ENCODE measurements around the gene MAPK4.

MAPK4 gene

DNA sequence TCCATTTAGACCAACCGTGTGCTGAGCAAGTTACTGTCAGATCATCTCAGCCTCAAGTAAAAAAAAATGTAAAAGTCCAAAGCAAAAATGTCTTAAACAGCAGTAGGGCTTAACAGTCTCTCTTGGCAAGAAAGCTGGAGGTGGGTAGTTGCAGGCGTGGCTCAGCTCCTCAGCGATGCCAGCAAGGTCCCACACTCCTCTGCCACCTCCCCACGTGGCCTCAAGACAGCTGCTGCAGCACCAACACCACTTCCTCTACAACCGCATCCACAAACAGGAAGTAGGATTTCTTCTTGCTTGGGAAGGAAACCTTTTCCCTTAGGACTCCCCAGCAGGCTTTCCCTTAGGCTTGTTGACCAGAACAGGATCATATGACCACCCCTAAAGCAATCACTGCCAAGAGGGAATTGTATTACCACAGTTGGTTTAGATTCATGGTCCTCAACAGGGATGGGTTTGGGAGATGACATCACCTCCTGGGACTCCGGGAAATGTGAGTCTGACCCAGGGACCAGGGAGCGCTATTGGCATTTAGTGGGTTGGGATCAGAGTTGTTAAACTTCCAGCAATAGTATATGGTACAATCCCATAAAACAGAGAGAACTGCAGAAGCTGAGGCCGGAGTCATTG is 97.1 kb downstream of the MAPK4 start:
- FAIRE-seq, result no peak
- no peak for DNase-seq (ENCODE audit: insufficient read length)
- TF ChIP-seq TAF1 (IDR thresholded peaks at IDR 0.05; ENCODE audit: borderline replicate concordance, low read depth, low read length) (no peak), POLR2A (IDR thresholded peaks at IDR 0.05; ENCODE audit: low read depth, low read length) (no peak), POLR2AphosphoS5 (IDR thresholded peaks at IDR 0.05; ENCODE audit: low read depth, low read length) (no peak)

DNA sequence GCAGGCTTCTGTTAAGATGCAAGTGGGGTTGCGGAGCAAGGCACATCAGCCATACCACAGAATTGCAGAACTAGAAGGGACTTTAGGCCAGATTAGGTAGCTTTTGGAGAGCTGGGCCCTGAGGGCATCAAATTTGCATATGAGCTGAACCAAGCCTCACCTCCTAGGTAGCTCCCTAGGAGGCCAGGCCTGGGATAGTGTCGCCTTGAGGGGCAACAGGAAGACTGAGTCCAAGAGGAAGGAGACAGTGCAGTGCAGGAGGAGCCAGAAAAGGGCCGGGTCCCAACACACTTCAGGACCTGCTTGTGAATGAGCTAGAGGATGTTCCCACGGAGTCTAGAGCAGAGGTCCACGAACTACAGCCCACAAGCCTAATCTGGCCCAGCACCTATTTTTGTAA is 98.7 kb downstream of the MAPK4 start:
- TF ChIP-seq TAF1 (IDR thresholded peaks at IDR 0.05; ENCODE audit: borderline replicate concordance, low read depth, low read length) (no peak), POLR2AphosphoS5 (IDR thresholded peaks at IDR 0.05; ENCODE audit: low read depth, low read length) (no peak), POLR2A (IDR thresholded peaks at IDR 0.05; ENCODE audit: low read depth, low read length) (no peak)
- no peak for DNase-seq (ENCODE audit: insufficient read length)
- no peak for FAIRE-seq

DNA sequence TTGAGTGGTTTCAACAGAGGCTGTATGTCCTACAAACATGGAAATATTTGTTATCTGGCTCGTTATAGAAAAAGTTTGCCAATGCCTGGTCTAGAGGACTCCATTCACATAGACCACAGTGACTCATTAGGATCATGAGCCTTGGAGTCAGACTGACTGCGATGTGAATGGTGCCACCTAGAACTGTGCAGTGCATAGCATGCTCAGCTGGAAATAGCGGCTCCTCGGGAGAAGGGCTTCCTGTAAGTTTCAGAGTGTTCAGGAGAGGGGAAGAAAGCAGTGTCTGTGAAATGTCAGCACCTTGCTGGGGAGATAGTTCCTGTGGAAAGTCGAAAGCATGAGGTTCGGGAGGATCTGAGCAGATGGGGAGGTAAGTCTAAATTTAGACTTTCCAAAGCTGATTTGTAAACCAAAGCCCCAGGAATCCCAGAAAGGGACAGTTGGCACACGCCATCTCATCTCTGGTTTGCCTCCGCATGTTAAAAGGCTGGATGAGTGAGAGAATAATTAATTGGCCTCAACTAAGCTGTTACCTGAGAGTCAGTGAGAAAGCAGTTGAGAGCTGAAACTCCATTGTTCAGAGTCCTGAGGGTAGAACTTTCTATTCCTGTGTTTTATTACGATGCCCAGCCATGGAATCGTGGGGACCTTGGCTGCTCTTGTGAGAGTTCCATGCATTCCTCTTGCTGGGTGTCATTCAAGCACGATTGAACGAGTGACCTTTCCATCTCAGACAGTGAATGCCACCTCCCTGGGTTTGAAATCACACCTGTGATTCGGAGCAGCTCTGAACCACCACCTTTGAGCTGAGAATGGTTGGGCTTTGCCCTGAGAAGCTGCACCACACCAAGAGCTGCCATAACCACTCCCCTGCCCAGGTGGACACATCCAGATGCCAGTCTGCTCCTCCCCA is 99.5 kb downstream of the MAPK4 start:
- DNase-seq (ENCODE audit: insufficient read length), result no peak
- FAIRE-seq, result no peak
- no peak for TF ChIP-seq TAF1 (IDR thresholded peaks at IDR 0.05; ENCODE audit: borderline replicate concordance, low read depth, low read length)
- TF ChIP-seq POLR2A (IDR thresholded peaks at IDR 0.05; ENCODE audit: low read depth, low read length), result no peak
- TF ChIP-seq POLR2AphosphoS5 (IDR thresholded peaks at IDR 0.05; ENCODE audit: low read depth, low read length), result no peak

DNA sequence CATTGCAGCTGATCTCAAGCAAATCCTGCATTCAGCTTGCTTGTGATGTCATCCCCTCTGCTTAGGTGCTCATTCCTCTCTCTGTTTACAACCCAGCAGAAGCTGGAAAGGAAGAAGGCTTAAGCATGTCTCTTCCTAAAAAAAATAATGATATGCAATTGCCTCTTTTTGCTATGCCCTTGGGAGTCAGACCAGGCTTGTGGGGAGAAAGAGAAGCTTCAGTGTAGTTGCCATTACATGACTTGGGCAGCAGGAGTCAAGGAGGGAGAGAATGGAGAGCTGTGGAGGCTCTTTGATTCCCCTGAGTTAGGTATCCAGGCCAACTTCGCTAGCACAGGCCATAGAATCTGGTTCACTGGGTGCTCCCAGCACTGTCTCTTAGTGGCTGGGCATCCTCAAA is 101.1 kb downstream of the MAPK4 start:
- FAIRE-seq, result no peak
- TF ChIP-seq POLR2AphosphoS5 (IDR thresholded peaks at IDR 0.05; ENCODE audit: low read depth, low read length) (no peak), POLR2A (IDR thresholded peaks at IDR 0.05; ENCODE audit: low read depth, low read length) (no peak), TAF1 (IDR thresholded peaks at IDR 0.05; ENCODE audit: borderline replicate concordance, low read depth, low read length) (no peak)
- DNase-seq (ENCODE audit: insufficient read length), result no peak

DNA sequence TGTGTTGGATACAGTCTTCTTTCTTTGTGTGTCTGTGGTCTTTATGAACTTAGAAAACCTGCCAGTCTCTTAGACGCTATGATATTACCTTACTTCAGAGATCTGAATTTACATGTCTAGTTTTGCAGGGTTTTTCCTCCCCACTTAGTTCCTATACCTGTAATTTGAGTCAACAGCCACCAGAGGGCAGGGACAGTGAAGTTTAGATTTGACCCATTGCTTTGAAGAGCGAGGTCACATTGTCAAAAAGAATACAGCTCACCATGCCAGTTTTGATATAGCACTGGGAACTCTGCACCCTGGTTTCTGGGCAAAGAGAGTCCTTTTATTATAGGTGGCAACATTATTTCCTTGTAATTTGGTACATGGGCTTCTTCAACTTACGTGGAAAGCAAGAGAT is 102.3 kb downstream of the MAPK4 start:
- no peak for TF ChIP-seq TAF1 (IDR thresholded peaks at IDR 0.05; ENCODE audit: borderline replicate concordance, low read depth, low read length)
- TF ChIP-seq POLR2AphosphoS5 (IDR thresholded peaks at IDR 0.05; ENCODE audit: low read depth, low read length), result no peak
- TF ChIP-seq POLR2A (IDR thresholded peaks at IDR 0.05; ENCODE audit: low read depth, low read length), result no peak
- DNase-seq (ENCODE audit: insufficient read length) (no peak), FAIRE-seq (no peak)

DNA sequence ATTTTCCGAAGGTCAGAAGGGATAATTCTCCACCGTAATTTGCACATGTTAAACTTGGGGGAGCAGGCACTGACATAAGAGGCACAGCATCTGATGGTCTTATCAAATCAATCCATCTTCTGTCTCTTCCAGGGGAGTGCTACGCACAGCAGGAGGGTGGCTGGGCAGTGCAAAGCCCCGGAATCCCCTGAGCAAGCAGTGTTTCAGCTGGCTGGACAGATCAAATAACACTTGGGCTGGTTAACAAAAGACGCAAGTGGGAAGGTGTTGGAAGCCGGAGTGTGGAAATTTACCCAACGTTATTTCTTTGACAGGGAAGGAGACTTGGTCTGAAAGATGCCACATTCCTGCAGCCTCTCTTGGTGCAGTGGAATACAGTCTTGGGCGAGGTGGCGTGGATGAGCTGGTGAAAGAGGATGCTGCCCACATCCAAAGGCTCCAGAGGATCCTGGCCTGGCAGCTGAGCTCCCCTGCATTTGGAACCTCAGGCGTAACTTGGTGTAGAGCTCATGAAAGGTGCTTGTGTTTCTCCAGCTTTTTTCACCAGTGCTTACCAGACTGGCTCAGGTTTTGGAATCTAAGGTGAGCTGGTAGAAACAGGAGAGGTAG is 103.0 kb downstream of the MAPK4 start:
- FAIRE-seq (no peak), DNase-seq (ENCODE audit: insufficient read length) (no peak)
- TF ChIP-seq TAF1 (IDR thresholded peaks at IDR 0.05; ENCODE audit: borderline replicate concordance, low read depth, low read length) (no peak), POLR2A (IDR thresholded peaks at IDR 0.05; ENCODE audit: low read depth, low read length) (no peak), POLR2AphosphoS5 (IDR thresholded peaks at IDR 0.05; ENCODE audit: low read depth, low read length) (no peak)

DNA sequence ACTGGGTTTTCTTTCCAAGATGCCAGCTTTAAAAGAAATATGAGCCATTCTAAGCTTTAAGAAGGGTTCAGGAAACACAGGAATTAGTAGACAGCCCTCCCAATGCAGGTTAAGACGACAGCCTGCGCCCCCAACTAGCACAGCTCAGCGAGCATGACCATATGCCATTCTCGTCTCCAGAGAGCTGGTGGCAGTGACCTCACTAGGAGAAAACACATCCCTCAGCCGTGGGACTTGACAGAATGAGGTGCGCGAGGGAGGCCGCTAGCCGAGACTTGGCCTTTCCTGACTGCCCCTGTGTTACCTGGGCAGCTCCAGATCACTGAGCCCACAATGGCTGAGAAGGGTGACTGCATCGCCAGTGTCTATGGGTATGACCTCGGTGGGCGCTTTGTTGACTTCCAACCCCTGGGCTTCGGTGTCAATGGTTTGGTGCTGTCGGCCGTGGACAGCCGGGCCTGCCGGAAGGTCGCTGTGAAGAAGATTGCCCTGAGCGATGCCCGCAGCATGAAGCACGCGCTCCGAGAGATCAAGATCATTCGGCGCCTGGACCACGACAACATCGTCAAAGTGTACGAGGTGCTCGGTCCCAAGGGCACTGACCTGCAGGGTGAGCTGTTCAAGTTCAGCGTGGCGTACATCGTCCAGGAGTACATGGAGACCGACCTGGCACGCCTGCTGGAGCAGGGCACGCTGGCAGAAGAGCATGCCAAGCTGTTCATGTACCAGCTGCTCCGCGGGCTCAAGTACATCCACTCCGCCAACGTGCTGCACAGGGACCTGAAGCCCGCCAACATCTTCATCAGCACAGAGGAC is 103.9 kb downstream of the MAPK4 start:
- DNase-seq (ENCODE audit: insufficient read length), result no peak
- TF ChIP-seq POLR2AphosphoS5 (IDR thresholded peaks at IDR 0.05; ENCODE audit: low read depth, low read length) (no peak), POLR2A (IDR thresholded peaks at IDR 0.05; ENCODE audit: low read depth, low read length) (no peak), TAF1 (IDR thresholded peaks at IDR 0.05; ENCODE audit: borderline replicate concordance, low read depth, low read length) (no peak)
- no peak for FAIRE-seq

DNA sequence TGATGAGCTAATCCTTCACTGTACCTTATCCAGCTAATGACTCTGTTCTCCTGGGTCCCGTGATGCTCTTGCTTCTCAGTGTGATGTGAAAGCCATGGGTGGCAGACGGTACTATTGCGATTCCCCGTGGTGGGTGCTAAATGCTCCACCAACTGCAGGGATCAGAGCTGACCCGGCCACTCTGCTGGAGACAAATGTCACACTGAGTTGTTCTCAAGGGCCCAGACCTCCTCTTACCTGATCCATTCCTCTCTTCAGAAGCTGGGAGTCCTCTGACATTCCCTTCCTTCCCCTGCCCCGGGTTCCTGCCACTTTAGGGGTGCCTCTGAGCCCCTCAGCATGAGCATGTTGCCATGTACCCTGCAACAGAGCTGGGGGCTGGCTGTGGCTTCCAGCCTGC is 105.1 kb downstream of the MAPK4 start:
- FAIRE-seq (no peak), DNase-seq (ENCODE audit: insufficient read length) (no peak)
- TF ChIP-seq TAF1 (IDR thresholded peaks at IDR 0.05; ENCODE audit: borderline replicate concordance, low read depth, low read length) (no peak), POLR2AphosphoS5 (IDR thresholded peaks at IDR 0.05; ENCODE audit: low read depth, low read length) (no peak), POLR2A (IDR thresholded peaks at IDR 0.05; ENCODE audit: low read depth, low read length) (no peak)

DNA sequence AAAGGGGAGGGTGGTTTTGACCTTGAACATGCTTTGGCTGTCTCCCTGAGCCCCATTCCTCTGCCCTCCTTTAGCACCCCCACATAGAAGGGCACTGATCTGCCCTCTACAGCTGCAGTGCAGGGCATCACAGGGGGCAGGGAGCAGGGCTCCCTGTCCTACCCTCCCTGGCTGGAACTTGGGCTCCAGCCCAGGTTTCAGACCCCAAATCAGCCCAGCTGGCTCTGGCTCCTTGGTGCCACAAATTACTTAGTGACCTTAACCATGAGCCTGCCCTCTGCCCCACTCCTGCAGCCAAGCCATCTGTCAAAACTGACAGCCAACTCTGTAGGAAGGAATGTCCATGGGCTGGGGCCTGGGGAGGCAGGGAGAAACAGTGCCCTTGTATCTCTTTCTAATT is 105.6 kb downstream of the MAPK4 start:
- FAIRE-seq (no peak), DNase-seq (ENCODE audit: insufficient read length) (no peak)
- no peak for TF ChIP-seq POLR2AphosphoS5 (IDR thresholded peaks at IDR 0.05; ENCODE audit: low read depth, low read length)
- no peak for TF ChIP-seq TAF1 (IDR thresholded peaks at IDR 0.05; ENCODE audit: borderline replicate concordance, low read depth, low read length)
- no peak for TF ChIP-seq POLR2A (IDR thresholded peaks at IDR 0.05; ENCODE audit: low read depth, low read length)

DNA sequence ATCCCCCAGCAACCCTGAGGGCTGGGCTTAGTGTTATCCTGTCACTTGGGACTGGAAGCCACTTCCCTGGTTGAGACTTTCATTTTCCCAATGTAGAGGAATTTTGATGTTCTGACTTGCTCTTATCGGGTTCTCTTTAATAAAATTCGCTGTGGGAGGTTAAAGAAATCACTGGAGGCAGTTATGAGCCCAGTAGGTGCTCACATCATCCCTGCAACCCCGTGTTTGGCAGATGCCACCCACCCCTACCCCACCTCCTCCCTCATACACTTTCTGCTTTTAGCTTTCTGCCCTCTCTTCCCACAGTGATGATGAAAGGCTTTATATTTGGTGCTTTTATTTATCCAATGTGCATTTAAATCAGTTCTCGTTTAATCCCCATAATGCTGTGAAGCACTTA is 106.6 kb downstream of the MAPK4 start:
- no peak for DNase-seq (ENCODE audit: insufficient read length)
- TF ChIP-seq TAF1 (IDR thresholded peaks at IDR 0.05; ENCODE audit: borderline replicate concordance, low read depth, low read length) (no peak), POLR2AphosphoS5 (IDR thresholded peaks at IDR 0.05; ENCODE audit: low read depth, low read length) (no peak)
- no peak for FAIRE-seq

DNA sequence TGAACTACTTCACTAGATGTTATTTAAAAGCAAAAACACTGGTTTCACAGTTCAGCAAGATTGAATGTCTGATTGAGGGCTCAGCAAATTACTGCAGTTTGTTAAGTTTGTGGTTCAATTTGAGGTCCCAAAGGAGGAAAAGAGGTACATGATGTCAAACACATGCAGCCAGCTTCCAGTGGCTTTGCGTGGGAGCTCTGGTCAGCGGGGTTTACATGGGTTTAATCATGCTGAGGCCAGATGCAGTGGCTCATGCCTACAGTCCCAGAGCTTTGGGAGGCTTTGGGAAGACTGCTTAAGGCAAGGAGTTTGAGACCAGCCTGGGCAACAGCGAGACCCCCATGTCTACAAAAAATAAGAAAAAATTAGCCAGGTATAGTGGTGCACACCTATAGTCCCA is 111.5 kb downstream of the MAPK4 start:
- DNase-seq (ENCODE audit: insufficient read length) (no peak), FAIRE-seq (no peak)
- TF ChIP-seq POLR2A (IDR thresholded peaks at IDR 0.05; ENCODE audit: low read depth, low read length) (no peak), POLR2AphosphoS5 (IDR thresholded peaks at IDR 0.05; ENCODE audit: low read depth, low read length) (no peak), TAF1 (IDR thresholded peaks at IDR 0.05; ENCODE audit: borderline replicate concordance, low read depth, low read length) (no peak)

Measured in GM12892 (cell line).